ENCODE data around the gene CTRB1. TPM values are rescaled to one million over a fixed set of nuclear protein-coding genes. Genes with fewer than 3 reads are reported as not detected.

CTRB1 gene
- total and polyA plus RNA-seq, 2 of the 13 experiments (the other 11 are each of a cell fraction or from before 2014, with no cell fraction given), result not detected

GRCh38 chr16:75262104-75262799 is 43.5 kb downstream of the CTRB1 start (continued):
- no peak for TF ChIP-seq ZUFSP (CRISPR knock-in tag; IDR thresholded peaks at IDR 0.05; ENCODE audit: borderline replicate concordance)
- TF ChIP-seq ZNF780A (CRISPR knock-in tag; IDR thresholded peaks at IDR 0.05), result peak; percentile 88; the same call in 1 of the 2 replicates
- TF ChIP-seq NFATC3 (CRISPR knock-in tag; IDR thresholded peaks at IDR 0.05), result no peak
- no peak for TF ChIP-seq U2AF2 (IDR thresholded peaks at IDR 0.05; ENCODE audit: low read depth, low read length)
- no peak for TF ChIP-seq ZNF577 (CRISPR knock-in tag; IDR thresholded peaks at IDR 0.05; ENCODE audit: borderline replicate concordance, low read depth)
- TF ChIP-seq HOXA5 (CRISPR knock-in tag; IDR thresholded peaks at IDR 0.05), result peak; percentile 83
- 0 out of 2 replicates have a peak, but pooled peaks have one; percentile 33 for TF ChIP-seq ATF7-NPFF (CRISPR knock-in tag; IDR thresholded peaks at IDR 0.05; ENCODE audit: low read depth)
- TF ChIP-seq SMAD9 (CRISPR knock-in tag; IDR thresholded peaks at IDR 0.05), result no peak
- peak; percentile 76; the same call in 1 of the 2 replicates for TF ChIP-seq SOX5 (CRISPR knock-in tag; IDR thresholded peaks at IDR 0.05; ENCODE audit: borderline replicate concordance)
- TF ChIP-seq, protein P1, sequence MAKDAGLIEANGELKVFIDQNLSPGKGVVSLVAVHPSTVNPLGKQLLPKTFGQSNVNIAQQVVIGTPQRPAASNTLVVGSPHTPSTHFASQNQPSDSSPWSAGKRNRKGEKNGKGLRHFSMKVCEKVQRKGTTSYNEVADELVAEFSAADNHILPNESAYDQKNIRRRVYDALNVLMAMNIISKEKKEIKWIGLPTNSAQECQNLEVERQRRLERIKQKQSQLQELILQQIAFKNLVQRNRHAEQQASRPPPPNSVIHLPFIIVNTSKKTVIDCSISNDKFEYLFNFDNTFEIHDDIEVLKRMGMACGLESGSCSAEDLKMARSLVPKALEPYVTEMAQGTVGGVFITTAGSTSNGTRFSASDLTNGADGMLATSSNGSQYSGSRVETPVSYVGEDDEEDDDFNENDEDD (CRISPR knock-in tag; IDR thresholded peaks at IDR 0.05; ENCODE audit: borderline replicate concordance), result no peak
- TF ChIP-seq HMGA1 (CRISPR knock-in tag; conservative IDR thresholded peaks at IDR 0.05), result no peak
- no peak for TF ChIP-seq ZNF557 (CRISPR knock-in tag; IDR thresholded peaks at IDR 0.05)
- TF ChIP-seq ARNTL (CRISPR knock-in tag; IDR thresholded peaks at IDR 0.05), result no peak
- TF ChIP-seq HIVEP1 (CRISPR knock-in tag; IDR thresholded peaks at IDR 0.05), result 0 out of 2 replicates have a peak, but pooled peaks have one; percentile 20
- TF ChIP-seq CEBPB (IDR thresholded peaks at IDR 0.05; ENCODE audit: borderline replicate concordance, low read depth, low read length), result no peak
- TF ChIP-seq SP140L (CRISPR knock-in tag; IDR thresholded peaks at IDR 0.05; ENCODE audit: borderline replicate concordance), result no peak
- 0 out of 2 replicates have a peak, but pooled peaks have one; percentile 84 for TF ChIP-seq KLF6 (CRISPR knock-in tag; IDR thresholded peaks at IDR 0.05)
- TF ChIP-seq ZSCAN5A (CRISPR knock-in tag; IDR thresholded peaks at IDR 0.05; ENCODE audit: borderline replicate concordance), result peak; percentile 24; the same call in 1 of the 2 replicates
- TF ChIP-seq TARDBP (CRISPR knock-in tag; IDR thresholded peaks at IDR 0.05), result peak; percentile 94
- TF ChIP-seq MEIS1 (CRISPR knock-in tag; IDR thresholded peaks at IDR 0.05; ENCODE audit: borderline replicate concordance), result no peak; the same call in 1 of the 2 replicates
- TF ChIP-seq, protein P2, sequence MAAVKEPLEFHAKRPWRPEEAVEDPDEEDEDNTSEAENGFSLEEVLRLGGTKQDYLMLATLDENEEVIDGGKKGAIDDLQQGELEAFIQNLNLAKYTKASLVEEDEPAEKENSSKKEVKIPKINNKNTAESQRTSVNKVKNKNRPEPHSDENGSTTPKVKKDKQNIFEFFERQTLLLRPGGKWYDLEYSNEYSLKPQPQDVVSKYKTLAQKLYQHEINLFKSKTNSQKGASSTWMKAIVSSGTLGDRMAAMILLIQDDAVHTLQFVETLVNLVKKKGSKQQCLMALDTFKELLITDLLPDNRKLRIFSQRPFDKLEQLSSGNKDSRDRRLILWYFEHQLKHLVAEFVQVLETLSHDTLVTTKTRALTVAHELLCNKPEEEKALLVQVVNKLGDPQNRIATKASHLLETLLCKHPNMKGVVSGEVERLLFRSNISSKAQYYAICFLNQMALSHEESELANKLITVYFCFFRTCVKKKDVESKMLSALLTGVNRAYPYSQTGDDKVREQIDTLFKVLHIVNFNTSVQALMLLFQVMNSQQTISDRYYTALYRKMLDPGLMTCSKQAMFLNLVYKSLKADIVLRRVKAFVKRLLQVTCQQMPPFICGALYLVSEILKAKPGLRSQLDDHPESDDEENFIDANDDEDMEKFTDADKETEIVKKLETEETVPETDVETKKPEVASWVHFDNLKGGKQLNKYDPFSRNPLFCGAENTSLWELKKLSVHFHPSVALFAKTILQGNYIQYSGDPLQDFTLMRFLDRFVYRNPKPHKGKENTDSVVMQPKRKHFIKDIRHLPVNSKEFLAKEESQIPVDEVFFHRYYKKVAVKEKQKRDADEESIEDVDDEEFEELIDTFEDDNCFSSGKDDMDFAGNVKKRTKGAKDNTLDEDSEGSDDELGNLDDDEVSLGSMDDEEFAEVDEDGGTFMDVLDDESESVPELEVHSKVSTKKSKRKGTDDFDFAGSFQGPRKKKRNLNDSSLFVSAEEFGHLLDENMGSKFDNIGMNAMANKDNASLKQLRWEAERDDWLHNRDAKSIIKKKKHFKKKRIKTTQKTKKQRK (IDR thresholded peaks at IDR 0.05; ENCODE audit: low read length), result no peak
